Chondrocyte (in vitro differentiated cells): ENCODE results near the gene LCN12. TPM values are rescaled to one million over a fixed set of nuclear protein-coding genes. Genes with fewer than 3 reads are reported as not detected.

ENCODE experiments used
- DNase-seq: peaks from one replicate; pipeline ENCODE4 v3.0.0; 2021; ENCODE audit warnings: mixed read lengths, low spot score
- H3K27ac Mint-ChIP-seq: one replicate; pipeline ENCODE4 v1.8.0; 2021; ENCODE audit warnings: mild to moderate bottlenecking, moderate library complexity, mixed read lengths; ENCODE audit not compliant: unreplicated experiment
- H3K27me3 Mint-ChIP-seq: 2 replicates; pipeline ENCODE4 v1.8.0; 2021; ENCODE audit warnings: low read depth, mixed read lengths
- H3K36me3 Mint-ChIP-seq: 2 replicates; pipeline ENCODE4 v1.8.0; 2021; ENCODE audit warnings: low read depth, mixed read lengths
- H3K4me1 Mint-ChIP-seq: 2 replicates; pipeline ENCODE4 v1.8.0; 2021; ENCODE audit warnings: low read depth, mild to moderate bottlenecking, mixed read lengths
- H3K4me3 Mint-ChIP-seq: one replicate; pipeline ENCODE4 v1.8.0; 2021; ENCODE audit warnings: mild to moderate bottlenecking, moderate library complexity, mixed read lengths; ENCODE audit not compliant: unreplicated experiment
- H3K9me3 Mint-ChIP-seq: 2 replicates; pipeline ENCODE4 v1.8.0; 2021; ENCODE audit warnings: low read depth, mixed read lengths
- total RNA-seq: library from RNA; stranded (reverse); gene quantifications from 3 replicates; pipeline ENCODE4 v1.2.1, GENCODE V29; 2021
- TF ChIP-seq, protein P1 (sequence below): fragments of 200-600 bp; sonication (generic); IDR thresholded peaks from 2 replicates; pipeline ENCODE4 v1.5.0; 2021; ENCODE audit warnings: antibody characterized with exemption, mild to moderate bottlenecking, moderate library complexity

LCN12 gene
- total RNA-seq, 1 donor from 2014 or later: 0.60 TPM

GRCh38 chr9:136910197-136910900, 41.7 kb upstream of the LCN12 start:
- DNase-seq: no peak
- Mint-ChIP-seq H3K4me3 (no peak overlapping the region), H3K27ac (no peak overlapping the region), H3K36me3 (peaks cover 8% of the 10 kb centered on the region), H3K9me3 (no peaks in the 10 kb centered on the region), H3K27me3 (no peaks in the 10 kb centered on the region), H3K4me1 (no peaks in the 10 kb centered on the region)
- TF ChIP-seq, protein P1, sequence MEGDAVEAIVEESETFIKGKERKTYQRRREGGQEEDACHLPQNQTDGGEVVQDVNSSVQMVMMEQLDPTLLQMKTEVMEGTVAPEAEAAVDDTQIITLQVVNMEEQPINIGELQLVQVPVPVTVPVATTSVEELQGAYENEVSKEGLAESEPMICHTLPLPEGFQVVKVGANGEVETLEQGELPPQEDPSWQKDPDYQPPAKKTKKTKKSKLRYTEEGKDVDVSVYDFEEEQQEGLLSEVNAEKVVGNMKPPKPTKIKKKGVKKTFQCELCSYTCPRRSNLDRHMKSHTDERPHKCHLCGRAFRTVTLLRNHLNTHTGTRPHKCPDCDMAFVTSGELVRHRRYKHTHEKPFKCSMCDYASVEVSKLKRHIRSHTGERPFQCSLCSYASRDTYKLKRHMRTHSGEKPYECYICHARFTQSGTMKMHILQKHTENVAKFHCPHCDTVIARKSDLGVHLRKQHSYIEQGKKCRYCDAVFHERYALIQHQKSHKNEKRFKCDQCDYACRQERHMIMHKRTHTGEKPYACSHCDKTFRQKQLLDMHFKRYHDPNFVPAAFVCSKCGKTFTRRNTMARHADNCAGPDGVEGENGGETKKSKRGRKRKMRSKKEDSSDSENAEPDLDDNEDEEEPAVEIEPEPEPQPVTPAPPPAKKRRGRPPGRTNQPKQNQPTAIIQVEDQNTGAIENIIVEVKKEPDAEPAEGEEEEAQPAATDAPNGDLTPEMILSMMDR: no peak

GRCh38 chr9:136910901-136911245, 41.2 kb upstream of the LCN12 start:
- no peak for DNase-seq
- no peaks in the 10 kb centered on the region for H3K27me3 Mint-ChIP-seq
- TF ChIP-seq, protein P1: no peak
- H3K27ac Mint-ChIP-seq: no peak overlapping the region
- no peaks in the 10 kb centered on the region for H3K9me3 Mint-ChIP-seq
- H3K4me3 Mint-ChIP-seq: no peak overlapping the region
- peaks cover 9% of the 10 kb centered on the region for H3K36me3 Mint-ChIP-seq
- no peaks in the 10 kb centered on the region for H3K4me1 Mint-ChIP-seq

- no peak overlapping the region for H3K27ac Mint-ChIP-seq
- no peaks in the 10 kb centered on the region for H3K9me3 Mint-ChIP-seq
- no peak overlapping the region for H3K4me3 Mint-ChIP-seq
- DNase-seq: no peak
- TF ChIP-seq, protein P1: no peak
- no peaks in the 10 kb centered on the region for H3K27me3 Mint-ChIP-seq
- no peaks in the 10 kb centered on the region for H3K4me1 Mint-ChIP-seq
- H3K36me3 Mint-ChIP-seq: peaks cover 21% of the 10 kb centered on the region
Measured at GRCh38 chr9:136913701-136914438, 38.2 kb upstream of the LCN12 start.

DNA sequence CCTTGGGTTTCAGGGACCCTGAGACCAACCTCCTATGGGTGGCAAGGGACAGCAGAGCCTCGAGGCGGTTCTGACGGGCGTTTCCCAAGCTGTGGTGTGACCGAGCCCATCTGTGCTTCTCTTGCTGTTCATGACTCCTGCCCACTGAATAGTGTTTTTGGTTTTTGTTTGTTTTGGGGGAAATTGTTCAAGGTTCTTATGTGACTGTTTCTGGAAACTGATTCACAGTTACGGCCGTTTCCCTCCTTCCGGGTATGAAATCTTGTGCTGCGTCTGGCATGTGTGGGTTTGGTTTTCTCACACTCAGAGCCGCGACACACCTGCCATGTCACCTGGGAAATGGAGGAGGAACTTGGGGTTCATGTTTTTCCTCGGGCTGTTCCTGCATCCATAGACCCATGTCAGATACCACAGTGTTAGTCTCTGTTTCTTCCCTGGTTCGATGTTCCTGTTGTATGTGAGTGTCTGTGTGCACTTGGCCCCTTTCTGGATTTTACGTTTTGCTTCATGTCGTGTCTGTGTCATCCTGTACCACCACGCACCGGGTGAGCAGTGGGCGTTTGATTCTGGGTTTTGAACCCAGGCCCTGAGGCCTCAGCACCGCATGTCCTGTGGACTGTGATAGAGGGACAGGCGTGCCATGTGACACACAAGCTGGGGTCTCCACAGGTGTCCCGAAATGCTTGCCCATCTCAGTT, 36.3 kb upstream of the LCN12 start:
- Mint-ChIP-seq H3K4me3 (no peak overlapping the region), H3K27me3 (no peaks in the 10 kb centered on the region), H3K36me3 (peaks cover 24% of the 10 kb centered on the region), H3K27ac (no peak overlapping the region), H3K9me3 (no peaks in the 10 kb centered on the region), H3K4me1 (no peaks in the 10 kb centered on the region)
- TF ChIP-seq, protein P1: no peak
- no peak for DNase-seq
